GM18858 (cell line): Measurements from ENCODE around the gene SH3RF3.

Source experiments
- ATAC-seq: cut with Tn5 transposase; IDR thresholded peaks from one replicate; pipeline ENCODE4 v1.9.1; 2021; ENCODE audit not compliant: unreplicated experiment

SH3RF3 gene

DNA sequence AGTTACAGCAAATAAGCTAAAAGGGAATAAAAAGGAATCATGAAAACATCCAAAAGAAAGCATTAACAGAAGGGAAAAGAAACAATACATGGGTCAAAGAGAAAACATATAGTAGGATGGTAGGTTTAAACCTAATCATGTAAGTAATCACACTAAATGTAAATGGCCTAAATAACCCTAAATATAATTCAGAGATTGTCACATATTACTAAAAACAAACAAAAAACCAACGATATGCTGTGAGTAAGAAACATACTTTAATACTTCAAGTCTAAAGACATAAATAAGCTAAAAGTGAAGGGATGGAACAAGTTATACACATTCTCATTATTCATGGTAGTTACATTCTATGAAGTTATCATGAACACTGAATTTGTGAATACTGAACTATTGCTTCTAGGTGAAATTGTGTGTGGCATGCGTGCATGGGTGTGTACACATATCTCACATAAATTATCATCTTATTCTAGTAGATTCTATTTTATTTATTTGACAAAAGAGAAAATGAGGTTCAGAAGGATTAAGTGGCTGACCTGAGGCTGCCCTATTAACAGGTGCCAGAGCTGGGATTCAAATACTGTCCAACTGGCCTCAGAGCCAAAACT lies 313.8 kb downstream of the SH3RF3 start:
- ATAC-seq: no peak

- no peak for ATAC-seq
These were observed 315.9 kb downstream of the SH3RF3 start for GRCh38 chr2:109444916-109445315.

GRCh38 chr2:109446278-109447131 lies 317.5 kb downstream of the SH3RF3 start:
- no peak for ATAC-seq

DNA sequence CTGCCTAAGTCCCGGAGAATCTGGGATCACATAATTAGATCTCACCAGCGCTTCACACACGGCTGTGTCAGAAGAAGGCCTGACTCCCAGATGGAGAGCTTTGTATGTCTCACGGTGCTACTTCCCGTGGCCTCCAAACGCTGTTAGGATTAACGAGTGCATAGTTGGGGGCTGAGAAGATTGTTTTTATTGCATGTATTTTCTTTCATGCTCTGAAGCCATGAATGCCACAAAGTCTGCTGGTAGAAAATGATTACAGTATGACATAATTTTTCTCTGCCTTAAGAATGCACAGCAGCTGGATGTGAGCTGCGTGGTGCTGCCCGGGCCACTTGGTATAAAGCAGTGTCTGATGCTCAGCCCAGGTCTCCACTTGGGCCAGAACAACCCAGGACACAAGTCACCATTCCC lies 318.3 kb downstream of the SH3RF3 start:
- ATAC-seq: no peak

GRCh38 chr2:109447776-109448175 lies 318.8 kb downstream of the SH3RF3 start:
- ATAC-seq: no peak

DNA sequence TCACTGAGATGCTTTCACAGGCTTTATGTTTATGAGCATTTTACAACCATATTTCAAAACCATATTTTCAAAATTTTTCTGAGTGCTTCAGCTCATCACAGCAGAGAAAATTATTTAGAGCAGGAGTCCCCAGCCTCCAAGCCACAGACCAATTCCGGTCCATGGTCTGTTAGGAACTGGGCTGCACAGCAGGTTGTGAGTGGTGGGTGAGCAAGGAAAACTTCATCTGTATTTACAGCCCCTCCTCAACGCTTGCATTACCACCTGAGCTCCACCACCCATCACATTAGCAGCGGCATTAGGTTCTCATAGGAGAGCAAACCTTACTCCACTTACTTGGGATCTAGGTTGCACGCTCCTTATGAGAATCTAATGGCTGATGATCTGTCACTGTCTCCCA lies 319.2 kb downstream of the SH3RF3 start:
- ATAC-seq: no peak

DNA sequence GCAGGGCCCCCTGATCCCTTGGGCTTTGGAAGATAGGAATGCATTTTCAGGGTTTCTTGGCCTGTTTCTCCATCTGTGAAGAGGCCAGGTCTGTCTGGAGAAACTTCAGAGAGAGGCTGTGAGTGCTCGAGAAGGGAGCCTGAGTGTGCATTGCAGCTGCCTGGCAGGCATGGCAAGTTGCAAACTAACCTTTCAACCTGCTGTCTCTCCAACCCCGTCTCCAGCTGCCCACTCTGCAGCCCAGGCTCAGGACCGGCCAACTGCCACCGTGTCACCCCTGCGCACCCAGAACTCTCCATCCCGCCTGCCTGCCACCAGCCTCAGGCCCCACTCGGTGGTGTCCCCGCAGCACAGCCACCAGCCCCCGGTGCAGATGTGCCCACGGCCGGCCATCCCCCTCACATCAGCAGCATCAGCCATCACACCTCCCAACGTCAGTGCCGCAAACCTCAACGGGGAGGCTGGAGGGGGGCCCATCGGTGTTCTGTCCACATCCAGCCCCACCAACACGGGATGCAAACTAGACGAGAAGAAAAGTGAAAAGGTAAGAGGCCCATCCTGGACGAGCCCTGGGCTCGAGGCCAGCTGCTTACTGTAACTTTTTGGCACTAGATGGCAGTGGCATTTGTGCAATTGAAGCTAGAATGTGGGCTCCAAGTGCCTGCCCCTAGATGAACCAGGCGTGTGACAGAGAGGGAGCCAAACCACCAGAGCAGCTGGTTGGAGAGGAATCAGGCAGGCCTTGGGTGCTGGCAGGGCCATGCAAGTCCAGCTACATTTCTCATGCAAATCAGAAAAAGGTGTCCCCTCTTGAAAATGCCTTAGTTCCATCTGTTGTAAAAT lies 320.2 kb downstream of the SH3RF3 start:
- no peak for ATAC-seq

GRCh38 chr2:109450574-109451273 lies 321.7 kb downstream of the SH3RF3 start:
- no peak for ATAC-seq

GRCh38 chr2:109451671-109452070 lies 322.7 kb downstream of the SH3RF3 start:
- no peak for ATAC-seq

DNA sequence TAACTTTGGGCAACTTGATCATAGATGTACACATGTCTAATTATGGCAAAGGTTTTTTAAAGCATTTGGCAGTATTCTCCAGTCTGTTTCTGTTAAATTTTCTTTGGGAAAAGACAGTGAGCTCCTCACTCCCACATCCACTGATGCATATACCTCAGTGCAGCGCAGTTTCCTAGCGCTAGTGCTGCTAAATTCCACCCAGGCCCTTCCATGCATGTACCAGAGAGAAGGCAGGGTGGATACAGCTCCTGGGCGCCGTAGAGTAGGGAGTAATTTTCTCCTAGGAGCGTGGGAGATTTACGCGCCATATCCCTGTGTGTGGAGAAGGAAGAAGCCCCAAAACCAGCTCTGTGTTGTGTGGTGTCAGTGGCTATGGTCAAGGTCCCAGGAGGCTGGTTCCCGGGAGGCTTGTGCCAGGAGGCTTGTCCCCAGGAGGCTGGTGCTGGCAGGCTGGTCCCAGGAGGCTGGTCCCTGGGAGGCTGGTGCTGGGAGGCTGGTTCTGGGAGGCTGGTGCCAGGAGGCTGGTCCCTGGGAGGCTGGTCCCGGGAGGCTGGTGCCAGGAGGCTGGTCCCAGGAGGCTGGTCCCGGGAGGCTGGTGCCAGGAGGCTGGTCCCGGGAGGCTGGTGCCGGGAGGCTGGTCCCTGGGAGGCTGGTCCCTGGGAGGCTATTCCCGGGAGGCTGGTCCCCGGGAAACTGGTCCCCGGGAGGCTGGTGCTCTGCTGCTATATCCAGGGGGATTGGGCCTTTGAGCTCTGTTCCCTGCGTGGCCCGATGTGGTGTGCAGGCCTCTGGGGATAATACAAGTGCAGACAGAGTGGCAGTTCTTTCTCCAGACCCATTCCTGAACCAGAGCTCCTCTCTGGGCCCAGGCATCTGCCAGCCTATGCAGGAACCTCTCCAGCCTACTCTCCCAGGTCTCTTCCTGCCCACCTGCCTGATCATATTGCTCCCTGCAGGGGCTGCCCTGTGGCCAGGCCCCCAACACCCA lies 323.6 kb downstream of the SH3RF3 start:
- ATAC-seq: no peak

DNA sequence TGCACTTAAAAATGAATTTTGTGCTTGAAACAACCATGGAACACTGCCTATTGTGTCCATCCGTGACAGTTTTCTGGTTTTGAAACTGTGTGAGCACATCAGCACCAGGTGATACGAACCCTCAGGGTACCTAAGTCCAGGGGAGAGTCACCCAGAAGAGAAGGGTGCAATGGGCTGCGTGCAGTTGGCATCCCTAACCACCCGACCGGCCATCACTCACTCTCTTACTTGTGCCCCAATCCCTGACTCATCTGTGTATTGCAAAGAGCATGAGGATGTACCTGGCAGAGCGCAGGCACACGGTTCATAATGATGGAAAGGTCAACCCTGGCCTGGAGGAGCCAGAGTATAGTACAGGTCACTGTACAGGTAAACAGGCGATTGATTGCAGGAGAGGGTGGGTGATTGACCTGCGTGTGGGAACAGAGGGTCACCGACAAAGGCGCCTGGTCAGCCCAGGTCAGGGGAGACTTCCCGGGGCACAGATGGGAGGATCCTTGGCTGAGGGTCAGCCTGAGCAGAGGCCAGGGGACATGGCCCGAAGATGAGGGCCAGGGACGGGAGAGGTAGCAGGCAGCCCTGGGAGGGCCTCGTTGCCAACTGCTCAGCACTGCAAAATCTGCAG lies 324.5 kb downstream of the SH3RF3 start:
- ATAC-seq: no peak

DNA sequence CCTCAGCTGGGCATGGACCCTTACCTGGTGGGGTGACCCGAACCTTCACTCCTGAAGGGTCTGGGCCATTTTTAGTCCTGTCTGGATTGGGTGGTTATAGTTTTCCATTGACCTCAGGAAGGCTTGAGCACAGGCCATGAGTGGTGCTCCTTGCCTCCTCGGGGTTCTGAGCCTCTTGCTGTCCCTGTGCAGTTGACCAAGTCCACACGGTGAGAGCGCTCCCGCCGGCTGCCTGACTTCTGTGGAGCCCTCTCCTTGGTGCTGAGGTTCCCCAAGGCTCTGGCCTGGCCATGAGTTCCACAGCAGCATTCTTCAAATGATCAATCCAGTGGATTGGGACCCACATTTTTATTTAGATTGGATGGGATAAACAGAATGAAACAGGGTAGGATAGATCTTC lies 325.3 kb downstream of the SH3RF3 start:
- no peak for ATAC-seq

DNA sequence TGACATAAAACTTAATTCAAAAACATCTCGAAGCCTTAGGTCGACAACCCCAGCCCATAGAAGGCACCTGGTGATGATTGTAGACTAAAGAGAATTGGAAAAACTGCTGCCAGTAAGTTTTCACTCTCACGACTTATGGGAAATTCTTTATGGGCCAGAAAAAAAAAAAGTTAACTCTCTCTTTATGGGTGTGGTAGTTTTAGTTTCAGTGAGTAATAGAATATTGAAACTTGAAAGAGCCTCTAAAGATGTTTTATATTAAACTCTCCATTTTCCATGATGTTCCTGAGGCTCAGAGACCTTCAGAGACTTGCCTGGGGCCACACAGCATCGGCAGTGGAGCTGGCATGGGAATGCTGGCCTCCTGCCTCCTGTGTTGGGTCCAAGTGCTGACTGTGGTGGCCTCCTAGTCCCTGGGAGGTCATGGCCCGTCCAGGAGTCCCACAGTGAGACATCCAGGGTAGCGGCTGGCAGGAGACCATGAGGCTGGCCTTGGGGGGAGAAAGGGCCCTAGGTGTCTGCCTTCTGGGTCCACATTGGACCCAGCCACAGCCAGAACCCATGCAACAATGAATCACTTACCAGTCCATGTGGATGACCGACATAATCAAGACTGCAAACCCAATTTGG lies 325.9 kb downstream of the SH3RF3 start:
- no peak for ATAC-seq

DNA sequence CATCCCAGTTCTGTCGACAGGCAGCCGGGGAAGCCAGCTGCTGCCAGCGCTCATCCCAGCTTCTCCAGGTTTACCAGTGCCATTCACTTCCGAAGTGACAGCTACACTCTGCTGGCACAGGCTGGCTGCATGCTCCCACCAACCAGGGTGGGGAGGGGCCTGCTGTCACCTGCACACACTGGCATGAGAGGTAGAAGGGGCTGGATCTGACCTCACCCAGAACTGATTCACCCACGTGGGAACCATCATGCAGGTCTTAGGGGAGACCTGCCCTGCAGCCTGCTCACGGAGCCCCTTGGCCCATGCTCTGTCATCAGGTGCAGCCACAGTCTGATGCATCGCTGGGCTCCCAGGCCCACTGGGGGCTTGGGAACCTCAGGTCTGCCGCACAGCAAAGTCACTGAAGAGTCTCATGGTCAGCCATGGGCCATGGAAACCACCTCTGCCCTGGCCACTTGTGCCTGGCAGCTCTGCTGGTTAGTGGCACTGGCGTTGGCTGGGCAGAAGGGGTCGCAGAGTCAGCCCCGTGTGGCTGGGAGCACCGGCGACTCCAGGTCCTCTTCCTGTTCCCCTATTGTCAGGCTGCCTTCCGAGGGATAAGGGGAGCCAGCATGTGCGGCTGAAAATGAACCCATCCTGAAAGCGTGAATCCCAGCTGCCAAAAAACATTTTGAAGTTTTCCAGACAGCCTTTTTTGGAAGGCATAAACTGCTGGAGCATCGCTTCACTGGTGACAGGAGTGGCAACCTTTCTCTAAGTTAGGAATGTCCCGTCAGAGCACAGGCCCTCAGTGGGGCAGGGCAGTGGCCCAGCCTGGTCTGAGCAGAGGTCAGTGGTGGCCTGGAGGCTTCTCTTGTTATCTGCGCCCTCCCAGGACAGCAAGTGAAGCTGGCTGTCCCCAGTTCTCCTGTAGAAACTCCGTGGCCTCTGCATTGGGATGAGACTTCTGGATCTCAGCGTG lies 327.0 kb downstream of the SH3RF3 start:
- ATAC-seq: no peak

DNA sequence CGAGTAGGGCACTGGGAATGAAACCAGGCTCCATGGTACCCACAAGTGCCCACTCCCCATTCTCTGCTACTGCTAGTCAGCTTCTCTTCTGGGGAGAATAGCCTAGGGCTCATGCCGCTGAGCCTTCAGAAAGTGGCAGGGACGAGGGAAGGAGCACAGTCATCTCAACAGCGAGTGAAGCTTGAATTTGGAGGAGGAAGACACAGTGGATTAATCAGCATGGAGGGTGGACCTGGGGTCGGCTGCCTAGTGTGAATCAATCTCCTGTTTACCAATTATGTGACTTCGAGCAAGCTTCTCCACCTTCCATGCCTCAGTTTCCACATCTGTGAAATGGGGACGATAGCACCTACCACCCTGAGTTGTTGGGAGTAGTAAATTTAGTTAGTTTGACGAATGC lies 327.8 kb downstream of the SH3RF3 start:
- no peak for ATAC-seq

- no peak for ATAC-seq
These were observed 328.4 kb downstream of the SH3RF3 start for GRCh38 chr2:109457366-109457765.

DNA sequence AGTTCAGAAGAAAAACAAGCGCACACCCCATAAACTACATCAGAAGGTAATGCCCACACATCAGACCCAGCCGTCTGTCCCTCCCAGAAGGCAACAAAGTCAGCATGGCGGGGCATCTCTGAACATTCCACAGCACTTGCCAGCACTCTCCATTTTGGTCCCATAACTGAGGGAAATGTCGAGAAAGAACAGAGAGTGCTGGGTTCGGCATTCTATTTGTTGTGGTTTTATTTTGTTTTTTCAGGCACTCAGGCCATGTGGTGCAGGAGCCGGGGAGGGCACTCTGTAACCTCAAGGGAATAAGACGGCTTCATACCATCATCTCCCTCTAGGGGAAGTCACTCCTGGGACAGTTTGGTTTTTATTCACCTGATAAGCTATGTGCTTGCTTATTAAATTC lies 328.8 kb downstream of the SH3RF3 start:
- no peak for ATAC-seq

DNA sequence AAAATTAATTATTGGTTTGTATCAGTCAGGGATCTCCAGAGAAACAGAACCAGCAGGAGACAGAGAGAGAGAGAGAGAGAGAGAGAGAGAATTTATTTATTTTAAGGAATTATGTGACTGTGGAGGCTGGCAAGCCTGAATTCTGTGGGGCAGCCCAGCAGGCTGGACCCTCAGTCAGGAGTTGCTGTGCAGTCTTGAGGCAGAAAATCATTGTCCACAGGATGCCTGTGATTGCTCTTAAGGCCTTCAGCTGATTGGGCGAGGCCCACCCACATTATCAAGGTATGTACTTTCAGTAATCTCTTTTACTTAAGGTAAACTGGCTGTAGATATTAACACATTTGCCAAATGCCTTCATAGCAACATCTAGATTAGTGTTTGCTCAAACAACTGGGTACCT lies 329.5 kb downstream of the SH3RF3 start:
- ATAC-seq: no peak
